GM19023 (cell line): ENCODE results near the gene PYGB.
A peak's percentile ranks its signal among the peaks of the same experiment; 100 is the strongest.
"Not testable (repeated sequence)": the region's sequence is repeated elsewhere in the genome, so short reads cannot be mapped to it uniquely, and the experiment has no call there.

ENCODE experiments used
- ATAC-seq: cut with Tn5 transposase; IDR thresholded peaks from one replicate; pipeline ENCODE4 v1.9.1; 2021; ENCODE audit warnings: mild to moderate bottlenecking, moderate library complexity; ENCODE audit not compliant: unreplicated experiment

Gene PYGB

DNA sequence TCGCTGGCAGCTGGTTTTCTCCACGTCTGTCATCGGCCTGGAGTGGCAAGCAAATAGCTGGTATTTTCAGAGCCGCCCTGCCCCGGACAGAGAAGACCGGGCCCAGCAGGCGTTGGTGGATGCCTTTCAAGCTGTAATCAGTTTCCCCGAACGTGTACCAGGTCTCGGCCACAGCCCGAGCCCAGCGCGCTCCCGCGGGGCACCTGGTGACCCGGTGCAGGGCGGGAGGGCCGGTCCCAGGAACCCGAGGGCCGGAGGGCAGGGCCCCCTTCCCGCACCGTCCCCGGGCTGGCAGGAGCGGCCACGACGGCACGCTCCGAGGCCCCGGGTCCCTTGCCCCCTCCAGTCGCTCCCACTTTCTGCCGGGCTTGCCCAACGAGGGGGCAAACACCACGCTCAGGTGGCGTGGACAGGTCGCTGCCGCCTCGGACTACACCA is 348 bp upstream of the PYGB start:
- ATAC-seq: peak; percentile 37

DNA sequence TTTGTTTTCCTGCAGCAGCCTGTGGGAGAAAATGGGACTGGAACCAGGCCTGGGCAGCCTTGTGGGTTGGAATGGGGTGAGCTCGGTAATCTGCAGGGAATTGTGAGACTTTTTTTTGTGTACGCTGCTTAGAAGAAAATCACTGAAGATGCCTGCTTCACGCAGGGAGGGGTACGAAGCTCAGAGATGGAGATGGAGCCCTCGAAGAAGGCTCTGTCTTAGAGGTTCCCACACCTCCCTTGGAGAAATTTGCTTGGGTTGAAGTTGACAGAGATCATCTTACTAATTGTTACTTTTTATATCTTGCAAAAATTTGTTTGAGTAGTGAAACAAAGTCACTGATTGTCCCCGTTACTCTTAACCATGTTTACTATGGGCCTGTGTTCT is 894 bp downstream of the PYGB start:
- no peak for ATAC-seq

DNA sequence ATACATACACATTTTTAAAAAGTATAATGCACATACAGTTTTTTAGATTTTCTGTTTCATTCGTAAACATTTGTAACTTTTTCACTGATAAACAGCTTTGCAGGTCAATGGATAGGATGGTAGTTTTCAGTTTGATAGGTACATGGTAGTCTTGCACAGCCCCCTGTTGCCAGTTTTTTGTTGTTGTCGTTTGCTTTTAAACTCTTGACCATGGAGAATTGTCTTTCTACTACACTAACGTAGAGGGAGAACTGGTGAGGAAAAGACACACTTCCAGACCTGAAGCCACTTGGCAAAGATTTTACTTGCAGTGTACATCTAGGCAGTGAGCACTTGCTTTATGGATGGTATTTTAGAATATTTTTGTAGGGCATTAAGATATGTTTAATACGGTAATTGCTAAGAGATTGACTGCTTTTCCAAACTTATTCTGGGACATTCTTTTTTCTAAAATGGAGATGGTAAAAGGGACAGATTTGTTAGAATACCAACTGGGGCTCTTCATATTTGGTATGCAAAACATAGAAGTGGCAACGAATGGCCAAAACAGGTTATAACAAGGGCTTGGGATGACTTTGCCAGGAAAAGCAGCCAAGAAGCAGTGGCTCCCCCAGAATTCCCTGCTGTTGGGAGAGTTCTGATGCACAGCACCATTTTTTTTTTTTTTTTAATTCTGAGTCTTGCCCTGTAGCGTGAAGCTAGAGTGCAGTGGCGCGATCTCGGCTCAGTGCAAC is 1.5 kb downstream of the PYGB start:
- no peak for ATAC-seq

DNA sequence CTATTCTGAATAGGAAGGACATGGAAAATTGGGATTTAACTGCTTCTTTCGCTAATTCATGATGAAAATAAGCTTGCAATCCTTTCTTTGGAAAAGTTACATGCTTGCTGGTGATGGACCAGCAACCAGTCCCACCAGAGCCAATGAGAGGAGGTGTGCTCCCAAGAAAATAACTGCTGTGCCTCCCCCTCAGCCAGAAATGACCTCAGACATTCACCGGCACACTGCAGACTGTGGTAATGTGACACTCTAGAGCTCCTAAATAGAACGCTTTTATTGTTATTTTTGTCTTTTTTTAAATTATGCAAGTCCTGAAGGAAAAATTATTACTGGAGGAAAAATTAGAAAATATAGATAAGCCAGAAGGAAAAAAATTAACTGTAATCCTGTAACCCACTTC is 2.6 kb downstream of the PYGB start:
- no peak for ATAC-seq

DNA sequence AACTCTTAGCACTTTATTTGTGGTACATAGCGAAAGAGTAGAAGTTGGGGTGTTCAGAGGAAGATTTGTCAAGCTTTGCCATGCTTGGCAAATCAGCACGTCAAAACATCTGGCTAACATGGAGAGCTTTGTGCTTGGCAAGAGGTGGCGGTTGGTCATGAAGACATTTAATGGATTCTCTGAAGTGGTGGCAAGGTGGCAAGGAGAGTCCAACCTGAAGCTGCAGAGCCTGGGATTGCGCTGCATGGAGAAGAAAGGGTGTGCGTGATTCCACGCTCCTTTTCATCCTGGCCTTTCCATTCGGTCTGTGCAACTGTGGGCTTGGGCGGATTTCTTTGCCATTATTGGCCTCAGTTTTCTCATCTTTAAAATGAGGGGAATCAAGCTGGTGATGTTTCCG is 3.1 kb downstream of the PYGB start:
- no peak for ATAC-seq

DNA sequence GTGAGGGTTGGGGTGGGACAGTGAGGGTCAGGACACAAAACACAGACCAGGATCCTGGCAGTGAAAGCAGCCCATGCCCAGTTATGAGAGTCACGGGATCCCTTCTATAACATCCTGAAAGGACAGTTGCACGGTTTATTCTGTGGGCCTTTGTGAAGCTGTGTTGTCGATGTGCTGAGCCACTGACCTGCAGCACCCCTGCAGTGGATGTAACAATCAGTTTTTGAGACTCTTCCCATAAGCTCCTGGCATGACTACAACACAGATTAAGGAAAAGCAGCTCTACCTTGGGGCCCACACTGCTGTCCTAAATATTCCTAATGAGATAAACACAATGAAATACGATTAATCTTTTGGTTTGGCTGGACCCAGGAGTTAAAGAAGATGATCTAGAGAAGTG is 3.7 kb downstream of the PYGB start:
- no peak for ATAC-seq

DNA sequence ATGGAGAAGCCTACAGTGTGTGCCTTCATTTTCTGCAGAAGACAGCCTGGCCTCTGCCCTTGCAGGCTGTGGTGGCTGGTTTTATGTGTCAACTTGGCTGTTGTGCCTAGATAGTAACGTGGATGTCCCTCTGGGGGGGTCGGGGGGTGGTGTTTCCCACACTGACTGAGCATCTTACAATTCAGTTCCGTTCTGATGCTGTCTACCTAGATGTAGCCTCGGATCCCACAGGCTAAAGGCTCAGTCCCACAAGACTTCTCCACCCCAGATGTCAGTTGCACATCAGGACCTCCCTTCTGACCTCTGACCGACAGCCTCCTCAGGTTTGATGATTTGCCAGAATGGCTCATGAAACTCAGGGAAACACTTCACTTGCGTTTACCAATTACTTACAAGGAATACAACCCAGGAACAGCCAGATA is 4.4 kb downstream of the PYGB start:
- no peak for ATAC-seq

DNA sequence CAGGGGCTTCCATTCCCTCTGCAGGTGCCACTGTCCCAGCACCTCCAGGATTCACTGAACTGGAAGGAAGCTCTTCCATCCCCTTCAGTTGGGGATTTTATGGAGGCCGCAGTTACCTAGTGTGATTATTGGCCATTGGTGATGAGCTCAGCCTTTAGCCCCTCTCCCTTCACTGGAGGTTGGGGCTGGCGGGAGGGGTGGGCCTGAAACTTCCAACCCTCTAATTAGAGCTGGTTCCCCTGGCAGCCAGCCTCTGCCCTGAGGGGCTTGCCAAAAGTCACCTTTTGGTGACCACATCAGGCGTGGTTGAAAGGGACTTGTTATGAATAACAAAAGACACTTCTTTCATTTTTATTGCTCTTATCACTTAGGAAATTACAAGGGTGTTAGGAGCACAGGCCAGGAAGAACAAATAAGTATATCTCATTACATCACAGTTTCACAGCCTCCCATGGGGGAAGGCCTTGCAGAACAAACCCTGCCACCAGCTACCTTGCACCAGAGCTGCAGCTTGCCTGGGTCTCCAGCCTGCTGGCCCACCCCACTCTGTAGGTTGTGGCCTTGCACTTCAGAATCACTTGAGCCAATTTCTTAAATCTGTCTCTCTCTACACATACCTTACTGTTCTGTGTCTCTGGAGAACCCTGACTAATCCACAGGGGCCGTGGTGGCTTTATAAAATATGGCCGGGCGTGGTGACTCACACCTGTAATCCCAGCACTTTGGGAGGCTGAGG is 5.0 kb downstream of the PYGB start:
- no peak for ATAC-seq

DNA sequence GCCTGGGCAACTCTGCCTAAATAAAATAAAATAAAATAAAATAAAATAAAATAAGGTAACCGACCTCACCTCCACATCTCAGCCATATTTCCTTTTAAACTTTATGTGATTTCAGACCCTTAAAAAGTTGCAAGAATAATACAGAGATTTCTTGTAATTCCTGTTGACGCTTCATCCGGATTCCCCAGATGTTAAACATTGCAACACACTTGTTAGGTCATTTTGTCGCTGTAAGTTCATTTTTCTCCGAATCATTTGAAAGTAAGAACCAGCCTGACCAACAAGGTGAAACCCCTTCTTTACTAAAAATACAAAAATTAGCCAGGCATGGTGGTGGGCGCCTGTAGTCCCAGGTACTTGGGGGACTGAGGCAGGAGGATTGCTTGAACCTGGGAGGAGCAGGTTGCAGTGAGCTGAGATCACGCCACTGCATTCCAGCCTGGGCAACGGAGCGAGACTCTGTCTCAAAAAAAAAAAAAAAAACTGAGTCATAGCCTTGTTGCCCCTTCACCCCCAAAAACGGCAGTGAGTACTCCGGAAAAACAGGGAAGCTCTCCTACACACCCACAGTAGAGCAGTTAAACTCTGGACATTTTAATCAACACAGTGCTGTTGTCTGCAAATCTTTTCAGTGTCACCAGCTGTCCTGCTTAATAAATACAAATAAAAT is 5.9 kb downstream of the PYGB start:
- no peak for ATAC-seq

DNA sequence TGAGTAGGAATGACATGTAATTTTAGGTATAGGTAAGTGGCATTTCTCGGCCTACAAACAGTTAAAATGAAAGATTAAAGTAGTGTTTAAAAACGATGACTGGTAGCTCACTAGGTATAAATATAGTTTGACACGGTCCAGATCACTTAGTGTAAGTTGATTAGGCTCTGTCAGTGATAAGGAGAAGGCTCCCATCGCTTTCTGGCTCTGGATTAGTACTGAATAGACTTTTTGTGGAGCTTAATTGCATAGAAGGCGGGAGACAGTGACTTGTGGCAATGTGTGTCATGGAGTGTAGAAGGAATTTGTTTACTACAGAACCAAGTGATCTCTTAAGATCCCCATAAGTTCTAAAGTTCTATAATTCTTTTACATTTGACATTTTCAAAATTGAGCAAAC is 6.7 kb downstream of the PYGB start:
- no peak for ATAC-seq

DNA sequence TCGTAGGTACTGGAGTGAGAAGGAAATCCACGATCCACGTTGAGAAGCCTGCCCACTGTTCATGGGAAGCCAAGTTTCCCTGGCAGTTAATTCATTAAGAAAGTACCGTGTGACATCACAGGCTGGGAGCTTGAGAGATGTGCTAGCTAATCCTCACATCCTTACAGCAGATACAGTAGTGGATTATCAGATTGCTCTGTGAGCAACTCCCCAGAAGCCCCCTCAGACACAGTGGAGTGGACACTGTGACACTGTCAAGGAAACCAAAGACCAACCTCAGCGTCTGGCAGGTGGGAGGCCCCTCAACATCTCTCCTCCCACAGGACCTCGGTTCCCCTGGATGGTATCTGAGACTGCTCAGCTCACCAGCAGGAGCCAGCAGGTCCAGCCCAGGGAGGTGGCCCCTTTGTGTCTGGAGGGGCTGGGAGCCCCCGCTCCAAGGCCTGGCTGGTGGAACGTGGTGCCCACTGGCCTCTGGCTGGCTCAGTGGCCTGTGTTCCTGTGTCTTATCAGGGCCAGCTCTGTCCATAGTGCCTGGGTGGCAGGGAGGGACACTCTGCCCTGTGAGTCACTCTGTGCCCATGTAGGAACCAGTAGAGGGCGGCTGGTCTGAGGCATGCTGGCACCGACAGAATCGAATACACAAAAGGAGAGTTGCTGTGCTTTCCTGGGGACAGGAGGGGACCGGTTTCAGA is 7.2 kb downstream of the PYGB start:
- no peak for ATAC-seq

DNA sequence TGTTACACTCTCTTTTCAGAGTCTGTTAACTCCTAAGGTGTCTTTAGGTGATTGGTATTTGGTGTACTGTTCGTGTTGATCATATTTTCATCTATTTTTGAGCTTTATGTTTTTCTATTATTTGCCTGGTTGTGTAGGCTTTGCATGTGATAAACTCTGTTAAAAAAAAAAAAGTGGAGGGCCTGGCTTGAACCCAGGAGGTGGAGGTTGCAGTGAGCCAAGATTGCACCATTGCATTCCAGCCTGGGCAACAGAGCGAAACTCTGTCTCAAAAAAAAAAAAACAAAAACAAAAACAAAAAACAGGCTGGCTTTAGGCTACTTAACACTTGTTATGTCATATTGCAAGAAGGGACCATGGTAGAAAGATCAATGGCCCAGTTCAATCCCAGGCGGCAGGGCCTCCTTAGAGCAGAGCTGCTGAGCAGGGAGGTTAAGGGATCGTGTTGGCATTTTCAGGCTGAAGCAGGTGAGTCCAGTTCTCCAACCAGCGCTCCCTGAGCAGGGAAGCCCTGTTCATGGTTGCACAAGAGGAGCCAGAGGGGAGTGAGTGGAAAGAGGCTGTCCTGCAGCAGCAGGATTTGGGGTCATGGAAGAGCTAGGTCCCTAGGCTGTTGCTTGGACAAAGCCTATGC is 8.5 kb downstream of the PYGB start:
- ATAC-seq: no peak

DNA sequence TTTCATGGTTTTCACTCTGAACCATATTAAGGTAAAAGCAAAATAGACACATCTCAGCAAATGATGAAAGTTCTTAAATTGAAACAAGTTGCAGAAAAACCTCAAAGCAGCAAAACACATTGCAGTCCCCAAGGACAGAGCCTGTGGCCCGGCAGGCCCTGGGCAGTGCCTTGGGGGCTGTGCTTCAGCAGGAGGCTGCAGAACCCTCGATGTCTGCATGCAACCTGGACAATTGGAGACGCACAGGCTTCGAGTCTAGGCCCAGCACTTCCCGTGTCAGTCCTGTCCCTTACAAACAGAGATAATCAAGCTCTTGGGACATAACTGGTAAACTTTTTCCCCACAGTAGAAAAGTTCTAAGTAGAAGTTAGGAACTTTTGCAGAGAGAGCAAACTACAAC is 9.2 kb downstream of the PYGB start:
- no peak for ATAC-seq

DNA sequence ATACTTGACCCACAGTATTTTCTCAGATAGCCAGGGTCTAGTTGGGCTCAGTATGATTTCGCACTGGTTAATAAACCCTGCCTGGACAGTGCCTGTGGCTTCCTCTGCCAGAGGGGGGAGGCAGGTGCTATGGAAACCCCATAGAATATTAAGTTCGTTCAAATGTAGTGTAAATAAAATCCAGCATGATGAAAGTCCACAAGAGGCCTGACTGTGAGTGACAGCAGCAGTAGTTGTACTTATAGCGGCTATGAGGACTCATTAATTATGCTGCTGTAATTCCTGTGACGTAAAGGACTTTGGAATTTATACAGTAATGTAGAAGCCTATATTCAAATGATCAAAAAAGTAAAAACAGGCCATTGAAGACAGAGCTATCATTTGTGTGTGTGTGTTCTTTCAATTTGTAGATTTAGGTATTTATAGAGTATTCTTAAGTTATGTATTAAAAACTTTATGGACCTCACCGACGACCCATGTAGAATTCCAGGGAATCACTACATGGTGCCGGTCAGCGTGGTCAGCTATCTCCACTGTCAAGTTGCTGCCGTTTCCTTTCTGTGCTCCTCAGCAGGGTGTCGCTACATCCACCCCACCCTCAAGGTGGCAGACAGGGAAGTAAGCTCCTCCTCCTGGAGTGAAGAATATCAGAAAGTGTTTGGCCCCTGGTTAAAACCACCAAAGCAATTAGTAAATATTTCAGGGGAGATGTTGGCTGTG is 10.0 kb downstream of the PYGB start:
- ATAC-seq: no peak

DNA sequence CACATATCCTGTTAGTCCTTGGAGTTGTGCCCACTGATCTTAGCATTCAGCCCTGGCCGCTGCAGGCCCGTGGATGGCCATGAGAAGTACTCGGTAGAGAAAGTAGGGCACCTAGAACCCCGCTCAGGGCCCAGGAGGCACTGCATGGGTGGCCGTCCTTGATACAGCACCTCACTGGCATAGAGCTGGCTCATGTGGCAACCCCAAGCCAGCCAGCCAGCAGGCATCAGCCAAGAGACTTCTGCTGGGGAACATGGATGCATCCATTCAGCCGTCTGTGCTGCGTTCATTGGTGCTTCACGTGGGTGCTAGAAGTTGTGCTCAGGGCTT is 10.6 kb downstream of the PYGB start:
- ATAC-seq: no peak

DNA sequence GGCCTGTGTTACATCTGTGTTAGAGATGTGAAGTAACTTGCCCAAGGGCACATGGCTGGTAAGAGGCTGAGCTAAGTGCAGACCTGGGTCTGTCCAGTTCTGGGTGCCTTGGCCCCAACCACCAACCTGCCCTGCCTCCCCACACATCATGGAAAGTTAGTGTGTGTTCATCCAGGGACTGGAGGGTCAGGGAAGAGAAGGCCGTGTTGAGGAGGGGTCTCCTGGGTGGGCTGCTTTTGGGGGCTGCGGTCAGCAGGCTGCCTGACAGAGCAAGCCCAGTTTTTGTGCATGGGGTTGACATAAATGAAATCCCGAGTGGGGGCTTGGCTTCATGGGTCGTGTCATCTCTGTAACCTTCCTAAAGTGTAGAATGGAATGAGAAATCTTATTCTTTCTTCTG is 10.9 kb downstream of the PYGB start:
- no peak for ATAC-seq

DNA sequence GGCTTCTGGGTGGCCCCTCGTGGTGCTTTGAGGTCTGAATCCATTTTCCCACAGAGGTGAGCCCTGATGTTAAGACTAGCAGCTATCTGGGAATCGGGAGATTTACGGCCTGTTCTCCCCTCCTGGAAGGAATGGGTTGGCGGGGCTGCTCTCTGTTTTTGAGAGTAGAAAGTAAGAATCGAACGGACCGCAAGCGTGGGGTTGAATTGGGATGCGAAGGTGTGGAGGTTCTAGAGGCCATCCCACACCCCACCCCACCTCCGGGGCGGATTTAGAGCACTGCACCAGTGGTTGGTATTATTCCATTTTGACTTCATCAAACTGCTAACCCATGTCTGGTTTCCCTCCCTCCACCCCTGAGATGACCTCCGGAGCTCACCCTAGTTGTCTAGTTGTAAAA is 11.5 kb downstream of the PYGB start:
- ATAC-seq: no peak

DNA sequence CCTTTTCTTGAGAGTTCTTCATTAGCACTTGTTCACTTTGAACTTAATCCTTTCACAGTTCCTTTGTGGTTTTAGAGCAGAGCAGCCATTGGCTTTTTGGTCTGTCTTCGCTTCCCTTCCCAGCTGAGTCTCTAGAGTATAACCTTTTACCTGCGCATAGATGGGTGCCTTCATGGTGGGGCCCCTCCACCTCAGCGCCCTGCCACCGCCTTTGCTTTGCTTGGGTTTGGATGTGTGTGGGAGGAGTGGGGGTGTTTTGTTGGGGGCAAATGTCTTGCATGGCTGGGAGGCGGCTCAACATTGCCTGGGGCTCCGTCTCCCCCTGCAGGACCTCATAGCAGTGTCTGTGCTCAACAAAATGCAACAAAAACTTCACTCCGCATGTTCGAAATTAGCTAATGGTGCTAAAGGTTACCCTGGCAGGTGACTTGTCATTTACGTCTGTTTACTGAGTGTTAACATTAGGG is 11.9 kb downstream of the PYGB start:
- no peak for ATAC-seq

DNA sequence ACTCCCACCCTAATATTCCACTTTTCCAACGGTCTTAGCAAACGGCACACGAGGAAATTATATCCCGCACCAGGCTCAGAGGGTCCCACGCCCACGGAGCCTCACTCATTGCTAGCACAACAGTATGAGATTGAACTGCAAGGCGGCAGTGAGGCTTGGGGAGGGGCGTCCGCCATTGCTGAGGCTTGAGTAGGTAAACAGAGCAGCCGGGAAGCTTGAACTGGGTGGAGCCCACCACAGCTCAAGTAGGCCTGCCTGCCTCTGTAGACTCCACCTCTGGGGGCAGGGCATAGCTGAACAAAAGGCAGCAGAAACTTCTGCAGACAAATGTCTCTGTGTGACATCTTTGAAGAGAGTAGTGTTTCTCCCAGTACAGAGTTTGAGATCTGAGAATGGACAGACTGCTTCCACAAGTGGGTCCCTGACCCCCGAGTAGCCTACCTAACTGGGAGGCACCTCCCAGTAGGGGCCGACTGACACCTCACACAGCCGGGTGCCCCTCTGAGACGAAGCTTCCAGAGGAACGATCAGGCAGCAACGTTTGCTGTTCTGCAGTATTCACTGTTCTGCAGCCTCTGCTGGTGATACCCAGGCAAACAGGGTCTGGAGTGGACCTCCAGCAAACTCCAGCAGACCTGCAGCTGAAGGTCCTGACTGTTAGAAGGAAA is 13.0 kb downstream of the PYGB start:
- not testable (repeated sequence) for ATAC-seq
